MM.1S (cell line): Measurements from ENCODE around the gene CHST5.

Source experiments
- CTCF ChIP-seq: fragments of 300-600 bp; sonication (generic); IDR thresholded peaks from 2 replicates; pipeline ENCODE4 v1.5.1; 2016; ENCODE audit warnings: antibody characterized with exemption, low read length, mixed read lengths
- EZH2 ChIP-seq: fragments of 300-600 bp; sonication (generic); optimal IDR thresholded peaks from 2 replicates; pipeline ENCODE3; 2017; ENCODE audit warnings: low read depth, mild to moderate bottlenecking, antibody characterized with exemption, low read length, mixed read lengths
- EZH2phosphoT487 ChIP-seq: fragments of 300-600 bp; sonication (generic); IDR thresholded peaks from 2 replicates; pipeline ENCODE4 v1.6.1; 2018; ENCODE audit warnings: antibody characterized with exemption, low read length

DNA sequence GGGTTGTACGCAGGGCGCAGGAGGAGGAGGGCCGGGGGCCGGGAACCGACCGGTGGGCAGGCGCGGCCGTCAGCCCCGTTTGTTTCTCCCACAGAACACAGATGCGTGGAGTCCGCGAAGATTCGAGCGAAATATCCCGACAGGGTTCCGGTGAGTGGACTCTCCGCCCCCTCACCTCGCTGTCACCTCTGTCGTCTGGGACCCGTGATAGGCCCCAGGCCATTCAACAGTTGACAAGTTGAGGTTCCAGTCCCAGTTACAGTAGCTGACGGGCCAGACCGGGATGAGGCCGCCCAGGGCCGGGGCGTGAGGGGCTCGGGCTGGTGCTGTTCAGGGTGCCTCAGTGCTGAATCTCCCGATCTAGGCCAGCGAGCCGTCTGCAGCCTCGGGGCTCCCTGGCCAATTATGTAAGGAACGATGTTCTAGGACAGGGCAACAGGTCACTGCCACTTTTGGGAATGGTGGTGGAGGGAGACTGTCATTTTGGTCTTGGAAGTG lies 30.9 kb upstream of the CHST5 start:
- TF ChIP-seq CTCF: no peak
- no peak for TF ChIP-seq EZH2
- TF ChIP-seq EZH2phosphoT487: no peak
